ENCODE results near the gene MED4.
"Not testable (repeated sequence)": the region's sequence is repeated elsewhere in the genome, so short reads cannot be mapped to it uniquely, and the experiment has no call there.

Gene MED4

DNA sequence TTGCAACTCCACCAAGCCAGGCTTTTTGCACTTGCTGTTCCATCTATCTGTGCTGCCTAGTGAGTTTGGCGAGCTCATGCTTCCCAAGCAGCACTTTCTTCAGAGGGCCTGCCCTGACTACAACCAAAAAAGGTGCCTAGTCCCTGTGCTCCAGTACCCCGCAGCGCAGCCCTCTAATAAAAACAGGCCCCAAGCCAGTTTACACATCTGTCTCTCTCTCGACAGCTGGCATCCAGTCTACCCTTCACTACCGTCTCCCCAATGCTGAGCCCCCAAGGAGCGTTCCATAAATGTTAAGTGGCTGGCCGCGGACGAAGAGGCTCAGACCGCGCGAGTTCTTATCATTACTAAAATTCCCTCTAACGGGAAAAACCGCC, 512 bp downstream of the MED4 start:
- peak; percentile 36 for DNase-seq (ENCODE audit: low spot score)

GRCh38 chr13:48093588-48093987, 1.3 kb downstream of the MED4 start:
- no peak for DNase-seq (ENCODE audit: low spot score)

- DNase-seq (ENCODE audit: low spot score), result no peak
Observed at GRCh38 chr13:48086272-48086671, 8.6 kb downstream of the MED4 start.

DNA sequence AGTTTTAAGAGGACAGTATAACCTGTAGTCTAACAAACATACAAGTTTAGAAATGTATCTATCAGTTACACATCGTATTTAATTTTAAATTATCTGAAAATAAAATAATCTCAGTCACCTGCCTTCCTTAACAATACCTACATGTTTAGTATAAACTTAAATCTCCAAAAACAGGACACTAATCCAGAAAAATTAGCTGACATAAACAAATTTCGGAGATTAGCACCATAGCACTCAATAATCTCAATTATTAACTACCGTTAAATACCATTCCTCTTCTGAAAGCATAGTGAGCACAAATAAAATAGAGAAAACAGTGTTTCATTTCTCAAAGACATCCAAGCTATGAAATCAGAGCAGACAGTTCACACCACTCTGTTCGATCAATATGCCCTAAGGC, 13.2 kb downstream of the MED4 start:
- no peak for DNase-seq (ENCODE audit: low spot score)

DNA sequence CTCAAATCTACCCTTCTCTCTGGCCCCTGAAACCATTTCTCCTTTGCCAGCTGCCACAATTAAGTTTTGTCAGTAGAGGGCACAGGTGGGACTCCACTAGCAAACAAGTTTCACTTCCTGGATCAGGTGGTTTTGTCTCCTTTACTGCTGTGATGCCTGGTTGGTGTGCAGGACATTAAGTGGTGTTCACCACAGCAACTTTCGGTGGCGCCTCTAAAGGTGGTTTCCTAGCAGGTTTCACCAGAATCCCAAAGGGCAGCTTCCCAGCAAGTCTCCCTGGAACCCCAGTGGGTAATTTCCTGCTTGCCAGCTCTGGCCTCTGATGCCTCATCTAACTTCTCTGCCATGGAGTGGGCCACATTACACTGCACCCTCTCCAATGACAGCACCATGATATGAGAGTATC, 16.6 kb downstream of the MED4 start:
- peak; percentile 83 for DNase-seq (ENCODE audit: low spot score)

DNA sequence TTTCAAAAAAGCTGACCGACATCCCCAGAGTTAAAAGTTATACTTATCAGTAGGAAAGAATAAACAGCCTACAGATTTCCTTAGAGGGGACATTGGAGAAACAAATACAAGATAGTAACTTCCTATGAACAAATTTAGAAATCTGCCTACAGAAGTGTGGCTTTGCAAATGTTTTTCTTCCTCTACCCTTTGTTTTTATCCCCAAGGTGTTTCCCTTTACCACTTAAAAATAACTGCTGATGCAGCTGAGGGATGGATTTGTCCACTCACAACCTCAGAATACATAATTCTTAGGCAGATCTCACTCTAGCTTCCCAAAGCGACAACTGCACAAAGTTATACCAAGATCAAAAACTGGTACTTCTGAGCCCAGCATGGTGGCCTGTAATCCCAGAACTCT, 20.9 kb downstream of the MED4 start:
- no peak for DNase-seq (ENCODE audit: low spot score)

DNA sequence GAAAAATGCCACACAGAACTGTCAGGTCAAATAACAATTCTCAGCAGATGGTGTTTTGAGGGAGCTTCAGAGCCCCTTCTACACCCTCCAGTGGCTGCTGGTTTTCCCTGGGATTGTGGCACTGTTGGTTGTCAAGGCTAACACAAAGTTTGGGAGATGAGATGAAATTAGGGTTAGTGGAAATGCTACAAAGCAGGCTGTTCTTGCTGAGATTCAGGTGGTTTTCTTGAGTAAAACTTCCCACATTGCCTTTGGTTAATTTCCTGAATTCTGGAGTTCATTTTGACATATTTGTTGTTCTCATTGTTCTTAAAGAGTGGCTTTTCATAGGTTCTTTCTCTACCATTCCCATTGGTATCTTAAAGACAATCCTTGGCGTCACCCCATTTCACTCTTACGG, 22.1 kb downstream of the MED4 start:
- no peak for DNase-seq (ENCODE audit: low spot score)

GRCh38 chr13:48072304-48072703, 22.6 kb downstream of the MED4 start:
- no peak for DNase-seq (ENCODE audit: low spot score)

GRCh38 chr13:48070942-48071341, 24.0 kb downstream of the MED4 start:
- DNase-seq (ENCODE audit: low spot score), result no peak

DNA sequence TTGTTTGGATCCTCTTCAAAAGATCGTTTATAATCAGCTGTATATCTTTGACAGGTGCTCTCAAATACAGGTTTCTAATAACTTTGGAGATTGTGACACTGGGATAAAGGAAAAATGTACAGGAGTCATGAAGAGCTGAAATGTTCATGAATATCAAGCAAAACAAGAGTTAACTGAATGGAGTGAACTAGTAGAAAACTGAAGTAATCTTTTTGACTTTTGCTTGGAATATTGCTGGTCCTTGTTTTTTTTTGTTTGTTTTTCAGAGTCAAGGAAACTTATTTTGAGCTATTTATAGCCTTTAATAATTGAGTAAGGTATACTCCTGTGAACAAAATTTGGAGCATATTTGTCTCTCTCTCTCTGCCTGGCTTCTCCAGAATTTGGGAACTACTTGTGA, 25.3 kb downstream of the MED4 start:
- DNase-seq (ENCODE audit: low spot score), result no peak

GRCh38 chr13:48068952-48069351, 26.0 kb downstream of the MED4 start:
- DNase-seq (ENCODE audit: low spot score), result no peak

- DNase-seq (ENCODE audit: low spot score), result no peak
Observed at GRCh38 chr13:48068036-48068435, 26.9 kb downstream of the MED4 start.

- no peak for DNase-seq (ENCODE audit: low spot score)
Observed at GRCh38 chr13:48066310-48066989, 28.5 kb downstream of the MED4 start.

GRCh38 chr13:48059951-48060350, 35.0 kb downstream of the MED4 start:
- DNase-seq (ENCODE audit: low spot score), result not testable (repeated sequence)

GRCh38 chr13:48058536-48058935, 36.4 kb downstream of the MED4 start:
- DNase-seq (ENCODE audit: low spot score), result not testable (repeated sequence)

GRCh38 chr13:48055712-48056111, 39.2 kb downstream of the MED4 start:
- no peak for DNase-seq (ENCODE audit: low spot score)

GRCh38 chr13:48054601-48055000, 40.3 kb downstream of the MED4 start:
- DNase-seq (ENCODE audit: low spot score), result no peak

GRCh38 chr13:48050550-48050949, 44.4 kb downstream of the MED4 start:
- DNase-seq (ENCODE audit: low spot score), result no peak

GRCh38 chr13:48043789-48044503, 51.0 kb downstream of the MED4 start:
- DNase-seq (ENCODE audit: low spot score), result no peak

DNA sequence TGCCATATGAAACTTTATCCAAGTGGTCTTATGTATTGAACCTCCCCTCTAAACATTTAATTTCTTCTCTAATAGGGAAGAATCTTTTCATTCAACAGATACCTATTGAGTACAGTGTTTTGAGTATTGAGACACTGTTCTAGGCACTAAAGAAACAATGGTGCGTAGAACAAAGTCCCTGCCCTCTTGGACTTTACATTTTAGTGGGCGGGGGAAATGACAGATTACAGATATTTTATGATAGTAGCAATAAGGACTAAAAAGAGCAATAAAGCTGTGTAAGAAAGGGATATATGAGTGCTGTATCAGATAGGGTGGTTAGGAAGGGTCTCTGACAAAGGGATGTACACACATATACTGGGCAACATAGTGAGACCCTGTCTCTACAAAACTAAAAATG, 52.0 kb downstream of the MED4 start:
- no peak for DNase-seq (ENCODE audit: low spot score)

DNA sequence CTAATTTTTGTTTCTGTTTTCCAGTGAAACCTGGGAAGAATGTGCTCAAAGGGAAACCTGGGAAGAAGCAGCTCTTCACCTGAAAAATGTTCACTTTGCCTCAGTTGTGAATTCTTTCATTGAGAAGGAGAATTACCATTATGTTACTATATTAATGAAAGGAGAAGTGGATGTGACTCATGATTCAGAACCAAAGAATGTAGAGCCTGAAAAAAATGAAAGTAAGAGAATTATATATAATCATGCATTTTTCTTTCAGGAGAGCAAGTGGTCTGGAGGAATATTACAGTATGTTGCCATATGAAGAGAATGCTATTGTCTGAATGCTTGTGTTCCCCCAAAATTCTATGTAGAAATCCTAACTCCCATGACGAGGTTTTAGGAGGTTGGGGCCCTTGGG, 54.0 kb downstream of the MED4 start:
- no peak for DNase-seq (ENCODE audit: low spot score)

- no peak for DNase-seq (ENCODE audit: low spot score)
Observed at GRCh38 chr13:48040049-48040448, 54.9 kb downstream of the MED4 start.

GRCh38 chr13:48038761-48039160, 56.1 kb downstream of the MED4 start:
- peak; percentile 30 for DNase-seq (ENCODE audit: low spot score)
